ENCODE data around the gene STPG1. TPM values are rescaled to one million over a fixed set of nuclear protein-coding genes. Genes with fewer than 3 reads are reported as not detected.

STPG1 gene
- total and polyA plus RNA-seq, 9 of the 15 experiments (the other 6 are each of a cell fraction or from before 2014, with no cell fraction given), result 5.0 to 11.9 (median 8.3) TPM

DNA sequence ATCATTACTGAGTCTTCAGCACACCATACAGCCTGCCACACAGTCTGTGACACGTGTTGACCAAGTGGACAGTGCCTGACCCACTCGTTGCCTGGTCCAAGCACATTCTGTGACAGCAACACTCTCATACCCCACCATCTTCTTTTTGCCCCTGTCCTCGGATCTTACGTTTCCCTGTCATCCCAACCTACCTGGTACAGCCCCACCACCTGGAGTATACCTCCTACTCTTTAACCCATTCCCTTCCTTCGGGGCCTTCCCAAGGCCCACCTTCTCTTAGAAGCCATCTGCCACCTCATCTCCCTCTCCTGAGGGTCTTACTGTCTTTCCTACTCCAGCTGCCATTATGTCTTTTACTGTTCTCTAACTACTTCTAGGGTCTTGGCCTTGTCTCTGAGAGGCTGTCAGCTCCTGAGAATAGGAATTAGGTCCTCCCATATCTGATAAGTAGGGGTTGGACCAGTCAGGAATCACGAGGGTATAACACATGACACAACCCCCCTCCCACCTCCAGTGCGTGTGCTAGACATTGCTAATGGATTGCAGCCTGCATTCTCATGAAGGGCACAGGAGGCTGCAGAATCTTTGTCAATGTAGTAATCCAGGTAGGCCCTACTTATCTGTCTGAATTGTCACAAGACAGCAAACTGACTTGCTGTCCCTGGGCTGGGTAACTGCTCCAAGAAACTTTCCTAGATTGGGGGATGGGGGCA, 81.5 kb downstream of the STPG1 start (continued):
- TF ChIP-seq, protein P1, sequence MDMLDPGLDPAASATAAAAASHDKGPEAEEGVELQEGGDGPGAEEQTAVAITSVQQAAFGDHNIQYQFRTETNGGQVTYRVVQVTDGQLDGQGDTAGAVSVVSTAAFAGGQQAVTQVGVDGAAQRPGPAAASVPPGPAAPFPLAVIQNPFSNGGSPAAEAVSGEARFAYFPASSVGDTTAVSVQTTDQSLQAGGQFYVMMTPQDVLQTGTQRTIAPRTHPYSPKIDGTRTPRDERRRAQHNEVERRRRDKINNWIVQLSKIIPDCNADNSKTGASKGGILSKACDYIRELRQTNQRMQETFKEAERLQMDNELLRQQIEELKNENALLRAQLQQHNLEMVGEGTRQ (CRISPR knock-in tag; IDR thresholded peaks at IDR 0.05), result peak; percentile 55
- TF ChIP-seq ELF4 (CRISPR knock-in tag; IDR thresholded peaks at IDR 0.05) (0 out of 2 replicates have a peak, but pooled peaks have one; percentile 30), ZFP36 (IDR thresholded peaks at IDR 0.05; ENCODE audit: low read depth, low read length, partially characterized antibody) (no peak), SNIP1 (IDR thresholded peaks at IDR 0.05; ENCODE audit: low read depth) (no peak), U2AF2 (optimal IDR thresholded peaks at IDR 0.05; ENCODE audit: low read depth, low read length) (no peak), ZNF124 (CRISPR knock-in tag; IDR thresholded peaks at IDR 0.05) (no peak), NCOA4 (IDR thresholded peaks at IDR 0.05; ENCODE audit: partially characterized antibody) (no peak), ILF3 (IDR thresholded peaks at IDR 0.05; ENCODE audit: borderline replicate concordance) (no peak), L3MBTL2 (IDR thresholded peaks at IDR 0.05) (peak; percentile 73), RAD51 (IDR thresholded peaks at IDR 0.05; ENCODE audit: borderline replicate concordance, low read depth) (peak; percentile 56; the same call in 1 of the 2 replicates), ZNF263 (CRISPR knock-in tag; IDR thresholded peaks at IDR 0.05; ENCODE audit: borderline replicate concordance) (no peak)
- TF ChIP-seq, protein P2, sequence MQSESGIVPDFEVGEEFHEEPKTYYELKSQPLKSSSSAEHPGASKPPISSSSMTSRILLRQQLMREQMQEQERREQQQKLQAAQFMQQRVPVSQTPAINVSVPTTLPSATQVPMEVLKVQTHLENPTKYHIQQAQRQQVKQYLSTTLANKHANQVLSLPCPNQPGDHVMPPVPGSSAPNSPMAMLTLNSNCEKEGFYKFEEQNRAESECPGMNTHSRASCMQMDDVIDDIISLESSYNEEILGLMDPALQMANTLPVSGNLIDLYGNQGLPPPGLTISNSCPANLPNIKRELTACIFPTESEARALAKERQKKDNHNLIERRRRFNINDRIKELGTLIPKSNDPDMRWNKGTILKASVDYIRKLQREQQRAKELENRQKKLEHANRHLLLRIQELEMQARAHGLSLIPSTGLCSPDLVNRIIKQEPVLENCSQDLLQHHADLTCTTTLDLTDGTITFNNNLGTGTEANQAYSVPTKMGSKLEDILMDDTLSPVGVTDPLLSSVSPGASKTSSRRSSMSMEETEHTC (IDR thresholded peaks at IDR 0.05), result peak; percentile 71; the same call in 1 of the 2 replicates
- TF ChIP-seq, protein P3, sequence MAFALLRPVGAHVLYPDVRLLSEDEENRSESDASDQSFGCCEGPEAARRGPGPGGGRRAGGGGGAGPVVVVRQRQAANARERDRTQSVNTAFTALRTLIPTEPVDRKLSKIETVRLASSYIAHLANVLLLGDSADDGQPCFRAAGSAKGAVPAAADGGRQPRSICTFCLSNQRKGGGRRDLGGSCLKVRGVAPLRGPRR (CRISPR knock-in tag; IDR thresholded peaks at IDR 0.05), result no peak
- TF ChIP-seq, protein P4, sequence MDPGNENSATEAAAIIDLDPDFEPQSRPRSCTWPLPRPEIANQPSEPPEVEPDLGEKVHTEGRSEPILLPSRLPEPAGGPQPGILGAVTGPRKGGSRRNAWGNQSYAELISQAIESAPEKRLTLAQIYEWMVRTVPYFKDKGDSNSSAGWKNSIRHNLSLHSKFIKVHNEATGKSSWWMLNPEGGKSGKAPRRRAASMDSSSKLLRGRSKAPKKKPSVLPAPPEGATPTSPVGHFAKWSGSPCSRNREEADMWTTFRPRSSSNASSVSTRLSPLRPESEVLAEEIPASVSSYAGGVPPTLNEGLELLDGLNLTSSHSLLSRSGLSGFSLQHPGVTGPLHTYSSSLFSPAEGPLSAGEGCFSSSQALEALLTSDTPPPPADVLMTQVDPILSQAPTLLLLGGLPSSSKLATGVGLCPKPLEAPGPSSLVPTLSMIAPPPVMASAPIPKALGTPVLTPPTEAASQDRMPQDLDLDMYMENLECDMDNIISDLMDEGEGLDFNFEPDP (CRISPR knock-in tag; IDR thresholded peaks at IDR 0.05), result no peak
- TF ChIP-seq, protein P5, sequence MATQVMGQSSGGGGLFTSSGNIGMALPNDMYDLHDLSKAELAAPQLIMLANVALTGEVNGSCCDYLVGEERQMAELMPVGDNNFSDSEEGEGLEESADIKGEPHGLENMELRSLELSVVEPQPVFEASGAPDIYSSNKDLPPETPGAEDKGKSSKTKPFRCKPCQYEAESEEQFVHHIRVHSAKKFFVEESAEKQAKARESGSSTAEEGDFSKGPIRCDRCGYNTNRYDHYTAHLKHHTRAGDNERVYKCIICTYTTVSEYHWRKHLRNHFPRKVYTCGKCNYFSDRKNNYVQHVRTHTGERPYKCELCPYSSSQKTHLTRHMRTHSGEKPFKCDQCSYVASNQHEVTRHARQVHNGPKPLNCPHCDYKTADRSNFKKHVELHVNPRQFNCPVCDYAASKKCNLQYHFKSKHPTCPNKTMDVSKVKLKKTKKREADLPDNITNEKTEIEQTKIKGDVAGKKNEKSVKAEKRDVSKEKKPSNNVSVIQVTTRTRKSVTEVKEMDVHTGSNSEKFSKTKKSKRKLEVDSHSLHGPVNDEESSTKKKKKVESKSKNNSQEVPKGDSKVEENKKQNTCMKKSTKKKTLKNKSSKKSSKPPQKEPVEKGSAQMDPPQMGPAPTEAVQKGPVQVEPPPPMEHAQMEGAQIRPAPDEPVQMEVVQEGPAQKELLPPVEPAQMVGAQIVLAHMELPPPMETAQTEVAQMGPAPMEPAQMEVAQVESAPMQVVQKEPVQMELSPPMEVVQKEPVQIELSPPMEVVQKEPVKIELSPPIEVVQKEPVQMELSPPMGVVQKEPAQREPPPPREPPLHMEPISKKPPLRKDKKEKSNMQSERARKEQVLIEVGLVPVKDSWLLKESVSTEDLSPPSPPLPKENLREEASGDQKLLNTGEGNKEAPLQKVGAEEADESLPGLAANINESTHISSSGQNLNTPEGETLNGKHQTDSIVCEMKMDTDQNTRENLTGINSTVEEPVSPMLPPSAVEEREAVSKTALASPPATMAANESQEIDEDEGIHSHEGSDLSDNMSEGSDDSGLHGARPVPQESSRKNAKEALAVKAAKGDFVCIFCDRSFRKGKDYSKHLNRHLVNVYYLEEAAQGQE (IDR thresholded peaks at IDR 0.05; ENCODE audit: borderline replicate concordance), result peak; percentile 52
- TF ChIP-seq, protein P5 (CRISPR knock-in tag; IDR thresholded peaks at IDR 0.05; ENCODE audit: low read depth), result no peak
